Stimulated activated CD8-positive, alpha-beta memory T cell treated with anti-CD3 and anti-CD28 coated beads, Interleukin-15, amount 100 ng/mL, for 48 hours (primary cell): ENCODE results near the gene PSMB10.

Experiments used
- DNase-seq, 2 donors: peaks; one replicate each; pipeline ENCODE4 v3.0.0-alpha.2; 2020; ENCODE audit warnings: low read depth in 2 of 2

The PSMB10 gene

GRCh38 chr16:67963662-67964321 is 27.1 kb upstream of the PSMB10 start:
- DNase-seq: no peak

GRCh38 chr16:67963292-67963661 is 26.6 kb upstream of the PSMB10 start:
- no peak for DNase-seq

- DNase-seq: no peak
These were observed 25.5 kb upstream of the PSMB10 start for GRCh38 chr16:67962135-67962534.

GRCh38 chr16:67961551-67961957 is 24.9 kb upstream of the PSMB10 start:
- DNase-seq: no peak

- no peak for DNase-seq
These were observed 23.1 kb upstream of the PSMB10 start for GRCh38 chr16:67959536-67960329.

GRCh38 chr16:67957622-67958021 is 21.0 kb upstream of the PSMB10 start:
- no peak for DNase-seq

GRCh38 chr16:67954421-67955196 is 18.0 kb upstream of the PSMB10 start:
- no peak for DNase-seq

GRCh38 chr16:67953641-67954375 is 17.2 kb upstream of the PSMB10 start:
- DNase-seq: no peak

- DNase-seq: no peak
These were observed 14.8 kb upstream of the PSMB10 start for GRCh38 chr16:67951485-67951884.

- no peak for DNase-seq
These were observed 13.7 kb upstream of the PSMB10 start for GRCh38 chr16:67950335-67950843.

GRCh38 chr16:67949645-67950044 is 13.0 kb upstream of the PSMB10 start:
- no peak for DNase-seq

- no peak for DNase-seq
These were observed 11.4 kb upstream of the PSMB10 start for GRCh38 chr16:67948015-67948414.

GRCh38 chr16:67946966-67947558 is 10.4 kb upstream of the PSMB10 start:
- DNase-seq: no peak

- DNase-seq: no peak
These were observed 9.5 kb upstream of the PSMB10 start for GRCh38 chr16:67946128-67946569.

- DNase-seq: no peak
These were observed 8.8 kb upstream of the PSMB10 start for GRCh38 chr16:67945392-67945933.

- no peak for DNase-seq
These were observed 8.2 kb upstream of the PSMB10 start for GRCh38 chr16:67944690-67945391.

- DNase-seq: no peak
These were observed 7.2 kb upstream of the PSMB10 start, which contains the start of gene LCAT for GRCh38 chr16:67943619-67944504. LCAT (minus strand) TSS chr16:67944120; CDS start chr16:67944101, 19 bp downstream.

GRCh38 chr16:67943256-67943618 is 6.6 kb upstream of the PSMB10 start:
- DNase-seq: no peak
